NCI-H524 treated with DMSO at 0.1 percent for 48 hours (cell line): Measurements from ENCODE around the gene SOX9.

Experiments used
- DNase-seq: peaks from one replicate; lab custom pipeline; 2025; lab: John Stamatoyannopoulos, UW

Gene SOX9

GRCh38 chr17:72120642-72121163, at the start of gene SOX9:
Gene SOX9 (plus strand): TSS chr17:72121020. CDS start chr17:72121392, 372 bp downstream.
- peak; percentile 89 for DNase-seq

GRCh38 chr17:72071330-72071729, 49.5 kb upstream of the SOX9 start:
- DNase-seq: no peak

GRCh38 chr17:72075995-72076677, 44.7 kb upstream of the SOX9 start:
- no peak for DNase-seq

DNA sequence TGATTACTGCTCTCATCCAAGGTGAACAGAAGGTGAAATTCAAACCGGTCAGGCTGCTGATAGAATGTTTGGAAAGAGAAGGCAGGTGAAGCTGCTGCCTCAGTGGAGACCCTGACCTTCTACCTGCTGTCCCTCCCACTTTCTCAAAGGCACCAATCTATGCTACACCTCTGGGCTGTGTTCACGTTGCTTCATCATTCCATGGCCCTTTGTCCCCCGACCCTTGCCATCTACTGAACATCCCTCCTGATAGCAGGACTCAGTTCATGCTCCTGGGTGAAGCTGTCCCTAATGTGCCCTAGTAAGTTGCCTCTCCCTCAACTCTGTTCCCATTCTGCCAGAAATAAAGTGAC, 44.2 kb upstream of the SOX9 start:
- no peak for DNase-seq

DNA sequence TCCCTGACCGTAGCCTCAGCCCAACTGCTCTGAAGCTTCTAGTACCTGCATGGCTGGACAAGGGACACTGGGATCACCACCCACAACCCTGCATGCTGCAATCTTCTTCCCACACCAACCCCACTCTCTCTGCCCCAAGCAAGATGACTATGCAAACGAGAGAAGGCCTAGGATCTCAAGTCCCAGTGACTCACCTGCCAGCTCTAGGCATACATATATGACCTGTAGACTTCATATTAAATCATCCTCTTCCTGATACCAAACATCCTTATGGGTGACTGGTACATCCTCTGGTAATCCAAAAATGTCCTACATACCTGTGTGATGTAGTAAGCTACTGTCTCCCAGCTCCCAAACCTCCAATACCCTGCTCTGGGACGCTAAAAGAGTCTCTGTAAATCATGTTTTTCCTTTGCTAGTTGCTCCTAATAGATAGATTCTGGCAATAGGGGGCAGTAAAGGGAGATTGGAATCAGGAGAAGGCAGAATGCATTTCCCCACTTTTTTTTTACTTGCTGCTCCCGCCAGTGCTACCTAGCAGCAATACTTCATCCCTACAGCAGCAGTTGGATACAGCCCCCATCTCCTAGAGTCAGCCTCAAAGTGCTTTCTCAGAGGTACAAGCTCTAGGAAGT, 43.4 kb upstream of the SOX9 start:
- DNase-seq: no peak

- no peak for DNase-seq
These were observed 41.1 kb upstream of the SOX9 start for GRCh38 chr17:72079700-72080099.

DNA sequence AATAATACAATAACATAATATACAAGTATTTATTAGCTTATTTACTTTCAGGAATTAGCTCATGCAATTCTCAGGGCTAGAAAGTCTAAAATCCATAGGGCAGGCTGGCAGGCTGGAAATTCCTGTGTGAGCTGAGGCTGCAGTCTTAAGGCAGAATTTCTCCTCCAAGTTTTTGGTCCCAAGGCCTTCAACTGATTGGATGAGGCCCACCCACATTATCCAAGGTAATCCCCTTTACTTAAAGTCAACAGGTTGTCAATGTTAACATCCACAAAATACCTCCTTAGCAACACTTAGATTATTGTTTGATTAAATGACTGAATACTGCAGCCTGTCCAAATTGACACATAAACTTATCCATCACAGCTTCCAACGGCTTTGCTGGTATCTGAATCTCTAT, 32.9 kb upstream of the SOX9 start:
- no peak for DNase-seq

DNA sequence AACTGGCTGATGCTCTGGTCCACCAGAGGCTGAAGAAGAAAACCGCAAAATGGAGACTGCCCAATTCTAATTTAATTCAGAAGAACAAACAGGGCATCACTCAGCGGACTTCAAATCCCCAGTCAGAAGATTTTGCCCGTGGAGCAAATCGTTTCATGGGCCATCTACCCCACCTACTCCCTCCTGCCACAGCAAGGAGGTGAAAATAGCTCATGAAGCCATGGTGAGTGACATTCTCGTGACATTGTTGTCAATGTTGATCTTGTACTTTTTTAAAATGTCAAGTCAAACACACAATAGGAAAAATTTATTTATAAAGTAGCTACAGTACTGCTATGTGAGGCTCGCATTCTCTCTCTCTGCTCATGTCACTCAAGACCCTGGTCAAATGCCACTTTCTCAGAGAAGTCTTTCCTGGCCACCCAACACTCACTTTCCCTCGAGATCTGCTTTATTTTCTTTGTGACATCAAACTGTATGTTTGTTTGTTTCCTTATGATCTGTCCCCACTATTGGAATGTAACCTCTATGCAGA, 31.3 kb upstream of the SOX9 start:
- DNase-seq: no peak

GRCh38 chr17:72090108-72090507, 30.7 kb upstream of the SOX9 start:
- DNase-seq: no peak

- no peak for DNase-seq
These were observed 28.0 kb upstream of the SOX9 start for GRCh38 chr17:72092710-72093322.

DNA sequence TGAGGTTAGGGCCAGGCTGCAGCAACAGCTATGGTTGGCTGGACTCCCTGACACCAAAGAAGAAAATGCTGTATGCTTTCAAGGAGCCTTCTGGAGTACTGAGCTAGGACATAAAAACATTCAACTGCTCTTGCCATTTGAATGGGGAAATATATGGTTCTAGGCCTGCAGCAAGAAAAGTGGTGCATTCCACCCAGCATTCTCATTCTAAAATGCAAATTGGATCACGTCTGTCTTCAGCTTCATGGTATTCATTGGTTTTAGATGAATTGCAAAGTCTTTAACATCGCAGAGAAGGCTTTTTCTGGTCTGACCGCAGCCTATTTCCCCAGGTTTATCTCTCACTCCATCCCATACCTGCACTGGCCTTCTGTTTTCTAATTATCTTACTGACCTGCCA, 27.1 kb upstream of the SOX9 start:
- no peak for DNase-seq

DNA sequence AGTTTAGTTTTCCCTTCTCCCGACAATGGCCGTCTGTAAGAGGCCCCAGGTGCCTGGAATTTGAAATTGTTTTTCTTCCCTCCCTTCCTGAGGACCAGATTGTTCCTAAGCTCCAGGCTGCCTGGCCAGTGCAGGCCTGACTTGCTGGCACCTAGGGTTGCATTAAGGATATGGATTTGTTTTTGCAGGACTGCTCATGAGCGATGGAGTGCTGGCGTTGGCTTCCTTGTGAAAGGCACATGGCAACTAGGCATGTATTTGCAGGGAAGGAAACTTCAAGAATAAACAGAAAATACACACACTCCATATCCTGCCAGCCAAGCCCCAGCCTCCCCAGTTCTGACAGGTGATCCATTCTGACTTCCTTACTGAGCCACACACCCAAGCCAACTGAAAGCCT, 25.5 kb upstream of the SOX9 start:
- DNase-seq: no peak

- no peak for DNase-seq
These were observed 23.7 kb upstream of the SOX9 start for GRCh38 chr17:72097144-72097543.

- DNase-seq: no peak
These were observed 20.9 kb upstream of the SOX9 start for GRCh38 chr17:72099919-72100318.

- DNase-seq: no peak
These were observed 20.4 kb upstream of the SOX9 start for GRCh38 chr17:72100470-72100869.

DNA sequence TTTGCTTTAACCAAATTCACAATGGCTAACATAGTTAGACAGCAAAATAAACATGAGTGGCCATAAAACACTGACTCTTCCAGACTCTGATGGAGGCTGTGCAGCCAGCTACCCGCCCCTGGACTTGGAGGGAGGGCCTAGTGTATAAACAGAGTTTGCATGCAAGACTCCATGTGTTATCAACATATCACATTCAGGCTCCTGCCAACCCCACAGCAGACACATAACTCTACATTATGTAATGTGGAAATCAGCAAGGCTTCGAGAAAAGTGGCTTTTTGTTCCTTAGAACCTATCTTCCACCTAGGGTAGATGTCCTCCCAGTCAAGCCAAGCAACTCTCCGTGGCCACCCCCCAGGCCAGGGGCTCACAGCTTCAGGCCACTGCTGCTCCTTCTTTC, 19.3 kb upstream of the SOX9 start:
- no peak for DNase-seq

GRCh38 chr17:72102366-72102765, 18.5 kb upstream of the SOX9 start:
- DNase-seq: no peak

DNA sequence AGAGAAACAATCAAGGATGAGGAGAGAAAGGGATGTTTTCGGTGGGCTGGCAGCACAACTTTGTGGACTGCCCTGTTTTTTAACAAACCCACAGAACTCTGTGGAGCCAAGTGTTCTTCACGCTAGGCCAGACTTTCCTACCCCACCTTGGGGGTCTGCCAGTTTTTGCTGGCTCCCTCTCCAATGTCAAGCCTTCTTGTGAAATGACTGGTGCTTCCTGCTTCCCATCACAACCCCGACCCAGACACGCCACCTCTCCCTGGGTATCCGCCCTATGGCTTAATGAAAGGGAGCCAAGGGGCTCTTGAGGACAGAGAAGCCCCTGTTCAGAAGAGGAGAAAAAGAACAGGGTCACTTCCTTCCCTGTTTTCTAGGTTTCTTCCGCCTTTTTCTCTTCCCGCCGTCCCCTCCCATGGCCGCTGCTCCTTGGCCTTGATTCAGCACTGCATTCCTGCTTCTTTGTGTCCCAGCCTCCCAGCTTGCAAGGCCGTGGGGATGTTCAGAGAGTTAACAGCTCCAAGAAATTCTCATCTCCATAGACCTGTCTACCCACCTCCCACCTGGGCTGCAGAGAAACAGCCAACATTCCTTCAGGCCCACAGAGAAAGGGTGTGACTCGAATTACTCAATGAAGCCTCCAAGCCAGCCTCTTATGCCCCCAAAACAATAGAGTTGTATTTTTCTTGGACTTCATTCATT, 16.5 kb upstream of the SOX9 start:
- no peak for DNase-seq

DNA sequence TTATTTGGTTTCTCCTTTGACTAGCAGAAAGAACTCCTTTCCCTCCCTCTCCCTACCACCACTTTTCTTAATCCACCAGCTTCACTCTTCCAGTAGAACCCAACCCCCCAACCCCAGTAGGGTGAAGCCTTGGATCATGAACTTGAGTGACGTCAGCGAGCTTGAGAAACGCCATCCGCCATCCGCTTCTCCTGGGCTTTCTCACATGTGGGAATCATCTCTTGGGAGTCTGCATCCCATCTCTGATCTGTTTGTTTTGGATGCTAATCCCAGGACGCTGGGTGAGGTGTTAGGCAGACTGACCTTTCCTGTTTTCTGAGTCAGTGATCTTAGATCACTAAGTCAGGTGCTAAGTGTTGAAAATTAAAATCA, 16.0 kb upstream of the SOX9 start:
- no peak for DNase-seq

DNA sequence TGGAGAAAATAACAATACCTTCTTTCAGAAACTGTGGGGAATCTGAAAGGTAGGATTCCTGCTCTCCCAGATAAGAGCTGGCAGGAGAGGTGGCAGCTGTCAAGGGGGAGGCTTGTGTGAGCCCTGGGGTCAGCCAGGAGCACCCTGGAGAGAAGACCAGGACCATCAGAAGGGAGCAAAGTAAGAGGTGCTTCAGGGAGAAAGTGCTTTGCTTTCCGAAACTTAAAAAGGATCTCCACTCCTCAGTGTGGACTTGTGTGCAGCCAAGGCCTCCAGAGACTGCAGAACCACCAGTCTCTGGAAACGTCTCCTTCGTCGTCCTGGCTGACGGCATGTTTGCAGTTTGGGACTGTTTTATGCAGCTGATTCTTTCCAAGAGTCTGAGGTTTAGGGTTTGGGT, 13.7 kb upstream of the SOX9 start:
- no peak for DNase-seq

DNA sequence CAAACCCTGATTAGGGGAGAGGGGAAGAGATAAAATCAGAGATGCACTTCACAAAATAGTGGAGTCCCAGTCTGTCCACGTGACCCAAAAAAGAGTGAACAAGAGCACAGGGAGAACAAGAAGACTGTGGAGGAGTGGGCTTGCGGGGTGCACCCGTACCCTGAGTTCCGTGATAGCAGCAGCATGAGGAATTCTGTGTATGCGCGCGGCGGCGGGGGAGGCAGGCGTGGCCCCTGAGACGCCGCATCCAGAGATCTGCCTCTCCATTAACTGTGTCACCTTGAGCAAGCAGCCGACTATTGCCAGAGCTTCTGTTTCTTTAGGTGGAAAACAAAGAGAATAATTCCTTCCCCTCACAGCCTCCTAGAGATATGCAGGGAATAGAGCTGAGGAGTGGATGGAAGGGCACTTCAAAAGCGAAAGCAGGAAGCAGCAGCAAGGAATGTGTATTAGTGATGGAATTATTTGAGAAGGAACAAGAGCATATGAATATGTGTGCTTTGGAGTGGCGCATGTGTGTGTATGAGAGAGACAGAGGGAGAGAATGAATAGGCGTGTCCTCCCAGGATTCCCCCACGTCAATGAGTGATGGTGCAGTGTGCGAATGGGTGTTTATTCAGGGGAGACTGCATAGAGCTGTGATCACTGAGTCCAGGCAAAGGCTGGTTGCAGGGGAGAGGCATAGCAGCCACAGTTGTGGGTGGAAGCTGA, 10.4 kb upstream of the SOX9 start:
- no peak for DNase-seq

GRCh38 chr17:72110942-72111318, 9.9 kb upstream of the SOX9 start:
- no peak for DNase-seq
